Urothelium cell line (cell line): ENCODE data around the gene PKHD1.

Experiments
- DNase-seq: peaks from one replicate; pipeline ENCODE4 v3.0.0; 2011; ENCODE audit warnings: low spot score, mixed read lengths
- FAIRE-seq: peaks from 2 replicates; lab custom pipeline; 2011; peaks lifted over from hg19 to GRCh38; lab: Jason Lieb, UNC

Gene PKHD1

GRCh38 chr6:52108128-52108527, 20.7 kb upstream of the PKHD1 start:
- FAIRE-seq (no peak), DNase-seq (no peak)

GRCh38 chr6:52106994-52107393, 19.6 kb upstream of the PKHD1 start:
- no peak for FAIRE-seq

GRCh38 chr6:52104979-52105378, 17.6 kb upstream of the PKHD1 start:
- no peak for FAIRE-seq
- DNase-seq = no peak

More at GRCh38 chr6:52106994-52107393, 19.6 kb upstream of the PKHD1 start:
- DNase-seq = no peak

- DNase-seq = no peak
- no peak for FAIRE-seq
Measured at GRCh38 chr6:52103623-52104022, 16.2 kb upstream of the PKHD1 start.

DNA sequence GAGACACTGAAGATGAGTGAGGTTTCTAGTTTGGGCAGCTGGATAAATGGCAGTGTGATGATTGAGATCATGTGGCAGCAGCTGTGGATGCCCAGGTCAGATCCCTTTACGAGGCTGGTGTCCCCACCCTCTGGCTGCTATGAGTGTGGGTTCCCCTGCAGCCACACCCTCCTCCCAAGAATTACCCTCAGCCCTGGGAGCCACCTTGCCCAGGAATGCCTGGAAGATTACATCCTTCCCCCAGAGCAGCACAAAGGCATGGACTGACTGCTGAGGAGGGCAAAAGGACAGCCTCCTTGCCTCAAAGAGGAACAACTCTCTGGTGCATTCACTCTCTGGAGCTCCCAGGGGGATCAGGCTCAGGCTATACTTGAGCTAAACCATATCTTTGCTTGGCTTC, 15.0 kb upstream of the PKHD1 start:
- FAIRE-seq (no peak), DNase-seq (no peak)

DNA sequence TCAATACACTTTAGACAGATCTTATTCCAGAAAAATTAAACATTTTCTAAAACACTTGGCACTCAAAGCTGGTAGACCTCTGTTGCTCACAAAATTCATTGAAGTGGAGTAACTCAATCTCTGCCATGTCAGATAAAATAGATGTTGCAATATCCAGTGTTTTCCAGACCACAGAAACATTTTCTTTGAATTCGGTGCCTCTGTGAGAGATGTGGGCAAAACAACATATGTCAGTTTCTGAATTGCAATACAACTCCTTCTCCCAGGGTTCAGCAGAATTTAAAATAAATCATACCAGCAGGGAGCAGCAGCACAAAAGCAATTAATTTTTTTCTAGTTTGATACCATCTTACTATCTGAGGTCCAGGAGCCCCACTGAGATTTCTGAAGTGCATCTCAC, 11.3 kb upstream of the PKHD1 start:
- no peak for FAIRE-seq

DNA sequence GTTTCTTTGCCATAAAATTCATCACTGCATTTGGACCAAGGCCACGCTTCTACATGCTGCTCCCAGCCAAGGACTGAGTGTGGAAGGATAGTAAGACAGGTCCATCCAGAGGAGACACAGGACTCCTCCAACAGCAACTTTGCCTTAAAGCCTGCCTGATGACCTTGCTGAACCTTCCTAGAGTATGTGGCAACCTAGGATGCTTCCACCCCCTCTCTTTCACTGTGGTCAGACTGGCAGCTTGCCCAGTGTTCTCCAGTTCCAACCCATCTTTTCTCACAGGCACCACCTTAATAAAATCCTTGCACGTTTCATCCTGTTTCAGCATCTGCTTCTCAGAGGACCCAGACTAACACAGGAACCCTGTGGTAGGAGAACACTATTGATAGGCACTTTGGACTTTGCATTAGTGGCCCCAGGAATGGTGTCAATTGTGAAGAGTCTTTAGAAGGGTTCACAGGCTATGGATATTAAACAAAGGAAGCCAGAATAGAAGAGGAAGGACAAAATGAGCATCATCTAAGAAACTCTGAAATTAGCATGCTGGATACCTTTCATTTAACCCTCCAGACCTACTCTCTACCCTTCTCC, 2.4 kb upstream of the PKHD1 start:
- peak; percentile 40 for DNase-seq
- no peak for FAIRE-seq

More for the DNA sequence above, 11.3 kb upstream of the PKHD1 start:
- no peak for DNase-seq

DNA sequence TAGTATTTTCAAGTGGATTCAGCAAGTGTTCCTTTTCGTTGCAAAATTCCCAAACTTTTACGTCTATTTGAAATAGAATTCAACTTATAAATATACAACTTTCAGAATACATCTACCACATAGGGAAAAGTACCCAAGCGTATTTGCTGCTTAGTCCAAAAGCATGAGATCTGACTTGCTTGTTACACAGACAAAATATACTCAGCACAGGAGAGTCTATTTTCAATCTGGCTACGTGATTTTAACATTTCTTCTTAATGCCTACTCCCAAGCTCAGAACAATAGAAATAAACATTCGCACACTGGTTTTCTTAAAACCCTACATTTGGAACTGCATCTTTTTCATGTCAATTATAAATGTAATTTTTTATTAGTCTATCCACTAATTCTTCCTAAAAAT, 672 bp downstream of the PKHD1 start:
- DNase-seq (no peak), FAIRE-seq (no peak)

GRCh38 chr6:52081237-52081636, 6.2 kb downstream of the PKHD1 start:
- FAIRE-seq (no peak), DNase-seq (no peak)

- DNase-seq (no peak), FAIRE-seq (no peak)
Measured at GRCh38 chr6:52077961-52078625, 9.3 kb downstream of the PKHD1 start.

GRCh38 chr6:52077180-52077884, 10.1 kb downstream of the PKHD1 start:
- FAIRE-seq (peak; percentile 53), DNase-seq (no peak)

DNA sequence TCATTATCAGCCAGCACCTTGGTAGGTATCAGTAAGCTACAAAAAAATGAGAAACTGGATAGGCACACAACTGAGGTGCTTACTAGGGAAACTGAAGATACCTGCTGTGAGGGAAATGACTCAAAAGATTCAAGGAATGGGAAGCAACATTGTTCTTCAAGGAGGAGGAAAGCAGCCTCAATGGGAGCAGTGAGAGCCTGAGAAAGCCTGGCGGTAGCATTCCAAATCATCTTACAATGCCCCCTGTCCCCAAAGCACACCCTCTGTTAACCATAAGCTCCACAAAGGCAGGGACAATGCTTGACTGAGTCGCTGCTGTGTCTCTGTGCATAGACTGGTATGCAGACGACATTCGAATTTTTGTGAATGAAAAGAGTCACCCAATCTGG, 10.6 kb downstream of the PKHD1 start:
- FAIRE-seq (no peak), DNase-seq (no peak)

DNA sequence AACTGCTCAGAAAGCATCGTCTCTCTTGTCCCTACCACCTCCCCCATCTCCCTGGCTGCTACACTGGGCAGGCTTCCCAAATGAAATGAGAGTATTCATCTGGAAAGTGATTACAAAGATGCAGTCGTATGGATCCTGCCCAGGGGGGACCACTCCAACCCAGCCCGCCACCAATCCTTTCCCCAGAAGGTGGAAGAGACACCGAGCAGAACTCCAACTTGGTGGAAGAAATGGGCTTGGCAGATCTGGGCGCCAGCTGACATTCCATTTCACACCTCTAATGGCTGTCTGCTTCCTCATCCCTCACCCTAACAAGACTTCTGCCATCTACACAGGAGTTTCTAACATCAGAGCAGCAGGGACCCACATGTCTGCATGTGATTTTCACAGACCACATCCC, 12.7 kb downstream of the PKHD1 start:
- FAIRE-seq (no peak), DNase-seq (no peak)

GRCh38 chr6:52074155-52074554, 13.3 kb downstream of the PKHD1 start:
- FAIRE-seq (no peak), DNase-seq (no peak)

DNA sequence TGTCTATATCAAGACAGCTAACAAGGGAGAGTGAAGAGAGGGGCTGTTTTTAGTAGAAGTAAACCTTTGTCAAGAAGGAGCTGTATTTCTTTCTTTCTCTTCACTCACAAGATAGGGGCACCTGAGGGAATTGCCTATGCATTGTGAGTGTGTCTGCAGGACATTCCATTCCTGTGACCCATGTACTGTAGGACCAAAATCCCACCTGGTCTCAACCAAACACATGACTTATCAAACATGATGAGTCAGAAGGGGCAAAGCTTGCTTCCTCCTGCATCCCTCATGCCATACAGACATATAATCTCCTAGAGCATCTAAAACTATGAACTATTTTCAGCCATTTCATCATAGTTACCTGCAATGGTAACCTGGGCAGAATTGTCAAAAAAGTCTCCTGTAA, 21.8 kb downstream of the PKHD1 start:
- DNase-seq (peak; percentile 79), FAIRE-seq (peak; percentile 94)

DNA sequence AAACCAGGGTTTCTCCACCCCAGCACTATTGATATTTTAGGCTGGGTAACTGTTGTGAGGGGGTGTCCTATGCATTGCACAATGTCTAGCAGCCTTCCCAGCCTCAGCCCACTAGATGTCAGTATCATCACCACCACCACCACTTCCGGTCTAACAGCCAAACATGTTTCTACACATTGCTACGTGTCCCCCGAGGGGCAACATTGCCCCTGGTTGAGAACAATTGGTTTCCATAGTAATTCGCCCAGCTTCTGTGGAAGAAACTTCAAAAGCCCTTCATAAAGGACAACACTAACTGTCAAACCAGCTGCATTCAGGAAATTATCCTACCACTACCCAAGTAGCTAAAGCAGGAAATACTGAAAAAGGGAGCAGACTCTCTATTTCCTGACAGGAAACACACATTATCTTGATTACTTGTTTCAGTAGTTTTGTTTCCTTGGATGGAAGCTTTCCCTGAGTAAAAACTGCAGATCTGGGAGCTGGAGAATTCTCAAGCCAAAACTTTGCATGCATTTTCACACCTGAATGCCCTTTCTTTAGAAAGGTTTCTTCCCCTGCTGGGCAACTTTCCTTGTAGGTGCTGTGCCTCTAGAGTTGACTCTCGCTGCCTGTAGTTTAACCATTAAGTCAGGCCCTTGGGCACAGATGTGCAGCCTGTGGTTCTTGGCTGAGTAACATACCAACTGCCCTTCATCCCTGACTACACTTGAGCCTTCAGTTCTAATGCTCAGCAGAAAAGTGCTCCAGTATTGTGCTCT, 23.6 kb downstream of the PKHD1 start:
- peak; percentile 97 for FAIRE-seq

DNA sequence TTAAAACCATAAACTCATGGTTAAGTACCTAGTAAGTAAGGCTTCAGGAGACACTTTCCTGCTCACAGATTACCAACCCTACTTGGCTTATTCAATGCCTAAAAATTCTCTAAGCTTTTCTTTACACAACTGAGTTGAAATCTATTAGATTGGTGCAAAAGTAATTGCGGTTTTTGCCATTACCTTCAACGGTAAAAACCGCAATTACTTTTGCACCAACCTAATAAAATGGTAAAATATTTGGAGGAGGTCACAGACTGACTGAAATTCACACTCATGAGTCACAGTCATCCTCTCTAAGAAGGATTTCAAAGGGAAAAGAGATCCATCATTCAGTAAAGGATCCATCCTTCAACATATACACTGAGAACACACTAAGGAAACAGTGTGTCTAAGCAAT, 25.9 kb downstream of the PKHD1 start:
- FAIRE-seq (no peak), DNase-seq (no peak)

More for the DNA sequence above, 23.6 kb downstream of the PKHD1 start:
- DNase-seq = peak; percentile 70

- no peak for FAIRE-seq
Measured at GRCh38 chr6:52059821-52060220, 27.6 kb downstream of the PKHD1 start.

GRCh38 chr6:52055451-52055850, 32.0 kb downstream of the PKHD1 start:
- FAIRE-seq (no peak), DNase-seq (no peak)

More at GRCh38 chr6:52059821-52060220, 27.6 kb downstream of the PKHD1 start:
- no peak for DNase-seq

DNA sequence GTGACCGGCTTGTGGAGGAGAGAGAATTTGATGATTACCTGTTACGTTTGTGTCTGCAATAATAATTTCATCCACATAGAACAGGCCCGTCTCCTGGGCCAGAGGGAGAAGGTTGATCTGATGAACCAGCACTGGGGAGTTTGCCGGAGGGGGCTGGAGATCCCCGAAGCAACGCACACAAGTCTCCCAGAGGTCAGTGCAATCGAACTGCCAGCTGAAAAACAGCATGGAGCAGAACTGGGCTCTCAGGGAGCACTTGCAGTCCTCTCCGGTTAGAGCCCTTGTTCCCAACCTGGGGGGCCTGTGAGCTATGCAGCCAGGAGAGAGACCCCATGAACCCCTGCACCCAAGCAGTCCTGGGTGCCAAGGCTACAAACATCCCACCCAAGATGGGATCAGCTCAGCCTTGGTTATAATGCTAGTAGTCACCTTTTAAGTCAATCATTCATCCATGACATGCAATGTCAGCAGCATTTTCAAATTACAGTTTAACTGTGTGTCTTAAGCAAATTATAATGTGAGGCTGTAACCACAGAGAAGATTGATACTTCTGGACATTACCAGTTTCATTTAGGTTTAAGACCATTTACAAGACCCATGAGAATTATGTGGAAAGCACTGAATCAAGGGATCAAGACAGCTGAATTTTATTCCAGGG, 34.2 kb downstream of the PKHD1 start:
- FAIRE-seq = no peak
- no peak for DNase-seq

GRCh38 chr6:52050051-52050405, 37.4 kb downstream of the PKHD1 start:
- no peak for DNase-seq
- no peak for FAIRE-seq
